H1 (cell line): Measurements from ENCODE around the gene HOXD10. TPM values are rescaled to one million over a fixed set of nuclear protein-coding genes. Genes with fewer than 3 reads are reported as not detected.

Experiments
- CTCF ChIA-PET: fragments of 300-600 bp; sonication (Branson Sonifier 250); formaldehyde crosslinking; loops from one replicate; lab custom pipeline; 2021; ENCODE audit not compliant: partially characterized antibody; lab: Charles Lee
- POLR2A ChIA-PET: fragments of 300-600 bp; sonication (Branson Sonifier 250); formaldehyde crosslinking; loops from one replicate; lab custom pipeline; 2021; ENCODE audit warnings: inconsistent platforms; ENCODE audit not compliant: partially characterized antibody; lab: Charles Lee
- DNase-seq, 2 experiments: peaks; one replicate each; pipeline versions ENCODE4 v3.0.0 to v3.0.0-alpha.2; 2010 to 2022; ENCODE audit warnings: low spot score in 2 of 2, low read depth in 1 of 2, mixed read lengths in 1 of 2
- FAIRE-seq: peaks from 2 replicates; lab custom pipeline; 2011; peaks lifted over from hg19 to GRCh38; lab: Jason Lieb, UNC
- H2AFZ ChIP-seq: 2 replicates; pipeline ENCODE4 v1.8.1; 2012; ENCODE audit warnings: low read length, inconsistent platforms
- H2AK5ac ChIP-seq: 2 replicates; pipeline ENCODE4 v1.6.1; 2013; ENCODE audit warnings: low read depth, low read length
- H2BK120ac ChIP-seq: replicated peaks from 2 replicates; pipeline ENCODE3; 2013; ENCODE audit warnings: low read depth, low read length, inconsistent platforms
- H2BK12ac ChIP-seq: 2 replicates; pipeline ENCODE4 v1.6.1; 2013; ENCODE audit warnings: low read depth, low read length
- H2BK15ac ChIP-seq: 2 replicates; pipeline ENCODE4 v1.6.1; 2013; ENCODE audit warnings: low read length
- H2BK20ac ChIP-seq: 2 replicates; pipeline ENCODE4 v1.6.1; 2013; ENCODE audit warnings: low read length
- H2BK5ac ChIP-seq: 2 replicates; pipeline ENCODE4 v1.6.1; 2013; ENCODE audit warnings: low read depth, low read length
- H3K14ac ChIP-seq: 2 replicates; pipeline ENCODE4 v1.6.1; 2013; ENCODE audit warnings: inconsistent platforms; ENCODE audit not compliant: insufficient read length
- H3K18ac ChIP-seq: 2 replicates; pipeline ENCODE4 v1.6.1; 2013; ENCODE audit warnings: low read length; ENCODE audit errors: extremely low read depth
- H3K23ac ChIP-seq: 2 replicates; pipeline ENCODE4 v1.6.1; 2013; ENCODE audit warnings: inconsistent platforms; ENCODE audit not compliant: insufficient read length
- H3K23me2 ChIP-seq: 2 replicates; pipeline ENCODE4 v1.6.1; 2013; ENCODE audit warnings: low read depth, low read length
- H3K27ac ChIP-seq: 2 replicates; pipeline ENCODE4 v1.6.1; 2011; ENCODE audit warnings: low read depth, low read length, inconsistent platforms
- H3K27me3 ChIP-seq, 4 experiments: replicated peaks in 1 of 4; 1 replicate in 1 of 4; 2 replicates in 3 of 4; pipeline versions ENCODE4 v1.6.1 to v1.8.1; 2011 to 2013; ENCODE audit warnings: low read length in 3 of 4, mild to moderate bottlenecking in 3 of 4, inconsistent platforms in 2 of 4, mixed read lengths in 2 of 4, moderate library complexity in 1 of 4; ENCODE audit not compliant: control insufficient read depth in 3 of 4, insufficient read depth in 3 of 4; ENCODE audit errors: extremely low read depth in 1 of 4
- H3K36me3 ChIP-seq, 4 experiments: 2 replicates each; pipeline versions ENCODE4 v1.6.1 to v1.8.1; 2011 to 2013; ENCODE audit warnings: mild to moderate bottlenecking in 4 of 4, low read length in 3 of 4, moderate library complexity in 2 of 4, control low read depth in 1 of 4, inconsistent platforms in 1 of 4; ENCODE audit not compliant: insufficient read depth in 4 of 4, control insufficient read depth in 2 of 4
- H3K4ac ChIP-seq: replicated peaks from 2 replicates; pipeline ENCODE3; 2013; ENCODE audit warnings: low read length, low read depth, mixed read lengths, inconsistent platforms; ENCODE audit not compliant: insufficient read length
- H3K4me1 ChIP-seq, 4 experiments: replicated peaks in 1 of 4; 1 replicate in 1 of 4; 2 replicates in 3 of 4; pipeline versions ENCODE4 v1.6.1 to v1.8.1; 2011 to 2013; ENCODE audit warnings: low read length in 3 of 4, inconsistent platforms in 2 of 4, mixed read lengths in 1 of 4; ENCODE audit not compliant: insufficient read depth in 4 of 4, control insufficient read depth in 3 of 4
- H3K4me2 ChIP-seq, 2 experiments: 2 replicates each; pipeline versions ENCODE4 v1.6.1 to v1.8.1; 2011 to 2013; ENCODE audit warnings: low read depth in 2 of 2, low read length in 2 of 2, control low read depth in 1 of 2, inconsistent platforms in 1 of 2, mild to moderate bottlenecking in 1 of 2; ENCODE audit not compliant: insufficient read depth in 1 of 2
- H3K4me3 ChIP-seq, 4 experiments: fragments of 200-600, 300-600 bp in 1 of 4; sonication (generic), shearing (Covaris generic), sonication (Bioruptor Twin) in 1 of 4; 2 replicates each; pipeline versions ENCODE4 v1.5.1 to v1.8.1; 2011 to 2016; ENCODE audit warnings: low read length in 4 of 4, low read depth in 3 of 4, control low read depth in 2 of 4, inconsistent platforms in 2 of 4, mild to moderate bottlenecking in 2 of 4, mixed read lengths in 1 of 4, moderate library complexity in 1 of 4; ENCODE audit not compliant: insufficient read depth in 2 of 4; ENCODE audit errors: extremely low read depth in 1 of 4
- H3K56ac ChIP-seq: replicated peaks from 2 replicates; pipeline ENCODE3; 2013; ENCODE audit warnings: low read depth, mild to moderate bottlenecking, mixed read lengths, low read length, inconsistent platforms; ENCODE audit not compliant: insufficient read length
- H3K79me1 ChIP-seq: 2 replicates; pipeline ENCODE4 v1.6.1; 2013; ENCODE audit warnings: low read depth, low read length, control low read depth
- H3K79me2 ChIP-seq, 2 experiments: 2 replicates each; pipeline versions ENCODE4 v1.6.1 to v1.8.1; 2012 to 2013; ENCODE audit warnings: low read length in 2 of 2, mild to moderate bottlenecking in 2 of 2, inconsistent platforms in 1 of 2; ENCODE audit not compliant: insufficient read depth in 2 of 2, control insufficient read depth in 1 of 2
- H3K9ac ChIP-seq, 4 experiments: replicated peaks in 1 of 4; 1 replicate in 1 of 4; 2 replicates in 3 of 4; pipeline versions ENCODE4 v1.6.1 to v1.8.1; 2011 to 2013; ENCODE audit warnings: low read depth in 3 of 4, low read length in 3 of 4, control low read depth in 2 of 4, mild to moderate bottlenecking in 2 of 4, moderate library complexity in 2 of 4, inconsistent platforms in 1 of 4; ENCODE audit errors: extremely low read depth in 1 of 4
- H3K9me3 ChIP-seq, 2 experiments: 2 replicates each; pipeline versions ENCODE4 v1.6.1 to v1.8.1; 2012 to 2013; ENCODE audit warnings: mild to moderate bottlenecking in 2 of 2, moderate library complexity in 2 of 2, control low read depth in 1 of 2, inconsistent platforms in 1 of 2, low read depth in 1 of 2, low read length in 1 of 2, mixed read lengths in 1 of 2; ENCODE audit not compliant: insufficient read depth in 2 of 2
- H4K20me1 ChIP-seq, 2 experiments: replicated peaks in 1 of 2; 2 replicates each; pipeline versions ENCODE3 to v1.8.1; 2011 to 2013; ENCODE audit warnings: inconsistent platforms in 2 of 2, low read length in 2 of 2, mild to moderate bottlenecking in 1 of 2; ENCODE audit not compliant: insufficient read depth in 2 of 2, control insufficient read depth in 1 of 2
- H4K5ac ChIP-seq: 2 replicates; pipeline ENCODE4 v1.6.1; 2013; ENCODE audit warnings: low read length, low read depth, mixed read lengths, inconsistent platforms; ENCODE audit not compliant: insufficient read length
- H4K8ac ChIP-seq: 2 replicates; pipeline ENCODE4 v1.8.0; 2013; ENCODE audit warnings: mild to moderate bottlenecking, moderate library complexity, low read length, inconsistent platforms; ENCODE audit not compliant: insufficient read depth; ENCODE audit errors: extremely low read depth
- H4K91ac ChIP-seq: replicated peaks from 2 replicates; pipeline ENCODE3; 2013; ENCODE audit warnings: low read length, mixed read lengths, inconsistent platforms; ENCODE audit not compliant: insufficient read length
- EZH2 ChIP-seq: fragments of 200-600 bp; sonication (generic); IDR thresholded peaks from 2 replicates; pipeline ENCODE4 v1.7.1; 2012; ENCODE audit warnings: low read depth, mild to moderate bottlenecking, moderate library complexity, low read length, inconsistent platforms; ENCODE audit not compliant: severe bottlenecking
- RNF2 ChIP-seq: fragments of 200-900, 300-1000 bp; sonication (generic); IDR thresholded peaks from 2 replicates; pipeline ENCODE4 v1.7.1; 2016; ENCODE audit warnings: borderline replicate concordance, low read depth, mild to moderate bottlenecking, antibody characterized with exemption, low read length; ENCODE audit not compliant: poor library complexity, severe bottlenecking; ENCODE audit errors: missing control alignments
- SUZ12 ChIP-seq: fragments of 200-600 bp; sonication (generic); IDR thresholded peaks from 2 replicates; pipeline ENCODE4 v1.6.1; 2012; ENCODE audit warnings: mild to moderate bottlenecking, inconsistent platforms, low read length, moderate library complexity, mixed read lengths
- WGBS, 2 experiments: shearing (Covaris generic) in 1 of 2; methylation state at CpG; one replicate each; pipeline versions ENCODE4 v1.1.6 to v1.1.7; 2013 to 2015; ENCODE audit warnings: low lambda C conversion rate in 2 of 2, mixed read lengths in 2 of 2, inconsistent platforms in 1 of 2, low coverage in 1 of 2, missing lambda C conversion rate in 1 of 2; ENCODE audit not compliant: insufficient replicate concordance in 2 of 2, insufficient coverage in 1 of 2, insufficient read length in 1 of 2; ENCODE audit errors: extremely low coverage in 1 of 2, missing lambda C conversion rate in 1 of 2; 5-methylcytosine and 5-hydroxymethylcytosine counted together
- polyA plus RNA-seq, 7 experiments: library from polyadenylated mRNA; depleted of rRNA in 3 of 7; stranded (reverse) in 5 of 7; unstranded in 2 of 7; fragments of >200 nt in 5 of 7; fragments of 200-250 nt in 2 of 7; gene quantifications; 1 replicate in 5 of 7; 2 replicates in 1 of 7; 4 replicates in 1 of 7; pipeline versions ENCODE4 v1.2.1 to v1.2.3, GENCODE V29; 2011 to 2013; ENCODE audit warnings: missing spikeins in 2 of 7, mixed read lengths in 2 of 7
- total RNA-seq: library from RNA; stranded (reverse); fragmentation: NEBNext Ultra II Directional; extraction: Animal tissue kit (Norgen Biotek cat#: 25700); gene quantifications from 2 replicates; pipeline ENCODE4 v1.2.1, GENCODE V29; 2021
- TF ChIP-seq, protein P1 (sequence below): IDR thresholded peaks from 2 replicates; pipeline ENCODE4 v1.6.1; 2012; ENCODE audit warnings: inconsistent platforms

Gene HOXD10
- total and polyA plus RNA-seq, 2 of the 8 experiments (the other 6 are each of a cell fraction or from before 2014, with no cell fraction given), result not detected

DNA sequence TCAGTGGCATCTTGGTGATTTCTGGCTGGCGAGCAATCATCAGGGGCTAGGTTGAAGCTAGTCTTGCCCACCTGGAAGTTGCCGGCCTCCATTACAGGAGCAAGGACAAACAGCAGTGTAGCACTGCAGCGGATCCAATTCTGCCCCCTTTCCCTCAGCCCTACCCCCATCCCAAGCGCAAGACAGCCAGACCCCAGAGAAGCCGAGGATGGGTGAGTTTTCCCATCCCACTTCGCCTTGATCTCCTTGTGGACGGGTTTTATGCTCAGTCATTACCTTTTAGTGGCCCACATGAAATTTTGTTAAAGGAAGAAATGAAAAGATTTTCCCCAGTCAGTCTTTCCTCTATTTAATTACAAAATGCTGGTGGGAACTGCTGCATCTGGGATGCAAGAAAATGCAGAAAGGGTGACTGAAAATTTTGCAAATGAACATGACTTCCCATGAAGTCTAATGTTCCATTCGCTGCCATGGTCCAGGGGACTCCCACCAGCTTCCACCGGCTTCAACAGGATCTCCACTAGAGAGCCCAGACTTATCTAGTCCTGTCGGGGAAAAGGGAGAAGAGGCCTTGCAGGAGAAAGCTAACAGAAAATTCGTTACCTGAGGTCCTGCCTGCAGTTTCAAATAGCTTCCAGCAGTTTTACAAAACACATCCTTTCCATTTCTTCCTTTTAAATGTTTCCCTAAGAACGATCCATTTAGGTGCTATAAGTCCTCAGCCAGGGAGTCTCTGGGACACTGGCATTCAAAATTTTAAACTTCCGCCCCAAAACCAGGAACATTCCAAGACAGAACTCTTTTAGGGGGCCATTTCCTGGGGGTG is 4.0 kb downstream of the HOXD10 start:
- H3K79me1 ChIP-seq, result no peaks in the 10 kb centered on the region
- ChIA-PET CTCF (interaction anchor here (0.7 to 4.7 kb wide), 18 partner anchors 9 to 1028 kb away, joined by 3 to 42 read pairs (median 5); partner anchors contain the start of gene HOXD8), POLR2A (interaction anchor here (0.6 kb wide), 1 partner anchor 910 kb away, joined by 3 read pairs; no protein-coding TSS in a partner anchor)
- H3K4me3 ChIP-seq, result no peak overlapping the region
- no peak overlapping the region for H4K5ac ChIP-seq
- H2BK5ac ChIP-seq, result no peak overlapping the region
- no peak overlapping the region for H3K4ac ChIP-seq
- H3K36me3 ChIP-seq, result peaks cover 0 to 31% (median 0%) of the 10 kb centered on the region in 4 experiments; a peak in 1 of 8 replicates
- WGBS, 2 experiments, result 20% methylated on average over 13 of the region's 13 CpGs; no CpG with 5 or more reads in 1 of the 2 experiments
- no peak overlapping the region for H2AFZ ChIP-seq
- no peak overlapping the region for H2AK5ac ChIP-seq
- 0 out of 2 replicates have a peak overlapping the region, but pooled peaks have one; percentile 47 for H2BK15ac ChIP-seq
- H3K4me1 ChIP-seq, result peaks cover 0 to 13% (median 6%) of the 10 kb centered on the region in 4 experiments; a peak in 4 of 7 replicates
- no peak overlapping the region for H4K91ac ChIP-seq
- H3K56ac ChIP-seq, result no peak overlapping the region
- FAIRE-seq, result no peak
- no peak overlapping the region for H2BK120ac ChIP-seq
- H3K27ac ChIP-seq, result no peak overlapping the region
- H4K8ac ChIP-seq, result no peak overlapping the region
- peak overlapping the region; percentile 61; the same call in 1 of the 2 replicates for H2BK12ac ChIP-seq
- peaks cover 21 to 39% of the 10 kb centered on the region in 2 experiments for H4K20me1 ChIP-seq
- no peak overlapping the region for H3K18ac ChIP-seq
- H3K4me2 ChIP-seq, result no peak overlapping the region
- H3K23me2 ChIP-seq, result peaks cover 2% of the 10 kb centered on the region; the same call in 1 of the 2 replicates
- no peak overlapping the region for H3K14ac ChIP-seq
- H2BK20ac ChIP-seq, result no peak overlapping the region
- H3K9me3 ChIP-seq, result peaks cover 0 to 16% of the 10 kb centered on the region in 2 experiments; a peak in 2 of 4 replicates
- peaks cover 96 to 100% (median 100%) of the 10 kb centered on the region in 4 experiments for H3K27me3 ChIP-seq
- no peak overlapping the region for H3K23ac ChIP-seq
- peak in 1 of 2 experiments; percentile 42 for DNase-seq
- H3K9ac ChIP-seq, result no peak overlapping the region
- H3K79me2 ChIP-seq, result no peaks in the 10 kb centered on the region
- TF ChIP-seq, protein P1, sequence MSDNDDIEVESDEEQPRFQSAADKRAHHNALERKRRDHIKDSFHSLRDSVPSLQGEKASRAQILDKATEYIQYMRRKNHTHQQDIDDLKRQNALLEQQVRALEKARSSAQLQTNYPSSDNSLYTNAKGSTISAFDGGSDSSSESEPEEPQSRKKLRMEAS, result no peak
- TF ChIP-seq RNF2 (peak; percentile 85), SUZ12 (peak; percentile 16; the same call in 1 of the 2 replicates), EZH2 (no peak)
